Neural crest cell (in vitro differentiated cells): ENCODE results near the gene SRSF7. TPM values are rescaled to one million over a fixed set of nuclear protein-coding genes. Genes with fewer than 3 reads are reported as not detected.
"Not testable (repeated sequence)": the region's sequence is repeated elsewhere in the genome, so short reads cannot be mapped to it uniquely, and the experiment has no call there.

Experiments used
- DNase-seq: peaks from one replicate; pipeline ENCODE4 v3.0.0; 2021; ENCODE audit warnings: low read depth, mixed read lengths, low spot score
- H3K27ac Mint-ChIP-seq: one replicate; pipeline ENCODE4 v1.8.0; 2021; ENCODE audit warnings: mild to moderate bottlenecking, mixed read lengths; ENCODE audit not compliant: unreplicated experiment
- H3K27me3 Mint-ChIP-seq: 2 replicates; pipeline ENCODE4 v1.8.0; 2021; ENCODE audit warnings: low read depth, mild to moderate bottlenecking, mixed read lengths
- H3K36me3 Mint-ChIP-seq: 2 replicates; pipeline ENCODE4 v1.8.0; 2021; ENCODE audit warnings: low read depth, mild to moderate bottlenecking, mixed read lengths
- H3K4me1 Mint-ChIP-seq: 2 replicates; pipeline ENCODE4 v1.8.0; 2021; ENCODE audit warnings: mixed read lengths
- H3K4me3 Mint-ChIP-seq: one replicate; pipeline ENCODE4 v1.8.0; 2021; ENCODE audit warnings: mild to moderate bottlenecking, mixed read lengths
- H3K9me3 Mint-ChIP-seq: 2 replicates; pipeline ENCODE4 v1.8.0; 2021; ENCODE audit warnings: mixed read lengths
- CTCF ChIP-seq: fragments of 200-600 bp; sonication (generic); conservative IDR thresholded peaks from 2 replicates; pipeline ENCODE4 v1.5.0; 2021; ENCODE audit warnings: antibody characterized with exemption, mild to moderate bottlenecking
- total RNA-seq: library from RNA; stranded (reverse); gene quantifications from 2 replicates; pipeline ENCODE4 v1.2.1, GENCODE V29; 2021

SRSF7 gene
- total RNA-seq, 1 donor from 2014 or later = 347 TPM

GRCh38 chr2:38792751-38793150 is 41.6 kb upstream of the SRSF7 start:
- no peak for TF ChIP-seq CTCF
- H3K27ac Mint-ChIP-seq = no peak overlapping the region
- no peak for DNase-seq
- no peak overlapping the region for H3K4me3 Mint-ChIP-seq
- no peaks in the 10 kb centered on the region for H3K36me3 Mint-ChIP-seq
- no peaks in the 10 kb centered on the region for H3K9me3 Mint-ChIP-seq
- no peaks in the 10 kb centered on the region for H3K27me3 Mint-ChIP-seq
- peaks cover 5% of the 10 kb centered on the region for H3K4me1 Mint-ChIP-seq

GRCh38 chr2:38792321-38792720 is 41.2 kb upstream of the SRSF7 start:
- not testable (repeated sequence) for H3K36me3 Mint-ChIP-seq, H3K27ac Mint-ChIP-seq, DNase-seq, H3K4me1 Mint-ChIP-seq, H3K9me3 Mint-ChIP-seq, H3K27me3 Mint-ChIP-seq, H3K4me3 Mint-ChIP-seq

- Mint-ChIP-seq H3K4me1 (peaks cover 5% of the 10 kb centered on the region), H3K9me3 (no peaks in the 10 kb centered on the region), H3K36me3 (no peaks in the 10 kb centered on the region), H3K4me3 (no peak overlapping the region), H3K27ac (no peak overlapping the region), H3K27me3 (no peaks in the 10 kb centered on the region)
- TF ChIP-seq CTCF = no peak
- DNase-seq = no peak
Measured at GRCh38 chr2:38791744-38792143, 40.6 kb upstream of the SRSF7 start.

- no peaks in the 10 kb centered on the region for H3K9me3 Mint-ChIP-seq
- no peaks in the 10 kb centered on the region for H3K27me3 Mint-ChIP-seq
- peaks cover 9% of the 10 kb centered on the region for H3K4me1 Mint-ChIP-seq
- H3K4me3 Mint-ChIP-seq = no peak overlapping the region
- no peak overlapping the region for H3K27ac Mint-ChIP-seq
- no peak for DNase-seq
- no peak for TF ChIP-seq CTCF
- no peaks in the 10 kb centered on the region for H3K36me3 Mint-ChIP-seq
Measured at GRCh38 chr2:38789691-38790090, 38.5 kb upstream of the SRSF7 start.

GRCh38 chr2:38788306-38788705 is 37.1 kb upstream of the SRSF7 start:
- Mint-ChIP-seq H3K36me3 (no peaks in the 10 kb centered on the region), H3K27me3 (no peaks in the 10 kb centered on the region)

GRCh38 chr2:38783586-38783985 is 32.4 kb upstream of the SRSF7 start:
- H3K27me3 Mint-ChIP-seq = no peaks in the 10 kb centered on the region
- H3K4me3 Mint-ChIP-seq = no peak overlapping the region
- peaks cover 2% of the 10 kb centered on the region for H3K36me3 Mint-ChIP-seq
- DNase-seq = no peak
- no peak overlapping the region for H3K27ac Mint-ChIP-seq
- peaks cover 13% of the 10 kb centered on the region for H3K4me1 Mint-ChIP-seq
- no peaks in the 10 kb centered on the region for H3K9me3 Mint-ChIP-seq
- TF ChIP-seq CTCF = no peak

More at GRCh38 chr2:38788306-38788705, 37.1 kb upstream of the SRSF7 start:
- H3K4me3 Mint-ChIP-seq = no peak overlapping the region
- no peak overlapping the region for H3K27ac Mint-ChIP-seq
- no peak for TF ChIP-seq CTCF
- no peaks in the 10 kb centered on the region for H3K9me3 Mint-ChIP-seq
- no peak for DNase-seq
- H3K4me1 Mint-ChIP-seq = peaks cover 11% of the 10 kb centered on the region
